Measurements from ENCODE around the gene WDFY2. TPM values are rescaled to one million over a fixed set of nuclear protein-coding genes. Genes with fewer than 3 reads are reported as not detected.

WDFY2 gene
- total and polyA plus RNA-seq, 2 of the 13 experiments (the other 11 are each of a cell fraction or from before 2014, with no cell fraction given), result 22.6 to 27.0 TPM

- TF ChIP-seq BCL3 (CRISPR knock-in tag; IDR thresholded peaks at IDR 0.05) (0 out of 2 replicates have a peak, but pooled peaks have one; percentile 43), DMAP1 (CRISPR knock-in tag; IDR thresholded peaks at IDR 0.05) (no peak), MTF2 (CRISPR knock-in tag; IDR thresholded peaks at IDR 0.05; ENCODE audit: borderline replicate concordance) (no peak), TOPORS (CRISPR knock-in tag; IDR thresholded peaks at IDR 0.05) (no peak), PRMT3 (CRISPR knock-in tag; IDR thresholded peaks at IDR 0.05; ENCODE audit: borderline replicate concordance, low read depth) (no peak), ZBTB38 (CRISPR knock-in tag; IDR thresholded peaks at IDR 0.05) (peak; percentile 86), SNAI1 (CRISPR knock-in tag; IDR thresholded peaks at IDR 0.05; ENCODE audit: borderline replicate concordance) (no peak), ZNF24 (IDR thresholded peaks at IDR 0.05) (no peak), THAP11 (CRISPR knock-in tag; IDR thresholded peaks at IDR 0.05) (no peak), ZNF605 (CRISPR knock-in tag; IDR thresholded peaks at IDR 0.05) (peak; percentile 89), SIX1 (CRISPR knock-in tag; IDR thresholded peaks at IDR 0.05; ENCODE audit: borderline replicate concordance) (no peak), MEF2D (CRISPR knock-in tag; IDR thresholded peaks at IDR 0.05) (no peak; the same call in 1 of the 2 replicates), ZNF235 (CRISPR knock-in tag; IDR thresholded peaks at IDR 0.05; ENCODE audit: borderline replicate concordance) (no peak), ZNF850 (CRISPR knock-in tag; conservative IDR thresholded peaks at IDR 0.05) (no peak), E2F5 (CRISPR knock-in tag; conservative IDR thresholded peaks at IDR 0.05) (no peak), CENPT (CRISPR knock-in tag; IDR thresholded peaks at IDR 0.05; ENCODE audit: low read depth) (no peak), ZNF12 (CRISPR knock-in tag; IDR thresholded peaks at IDR 0.05) (0 out of 2 replicates have a peak, but pooled peaks have one; percentile 65), CBX2 (IDR thresholded peaks at IDR 0.05; ENCODE audit: low read depth, low read length) (no peak), CBX2 (CRISPR knock-in tag; IDR thresholded peaks at IDR 0.05; ENCODE audit: low read depth) (no peak), KLF12 (CRISPR knock-in tag; IDR thresholded peaks at IDR 0.05; ENCODE audit: borderline replicate concordance) (no peak), ZSCAN21 (CRISPR knock-in tag; IDR thresholded peaks at IDR 0.05; ENCODE audit: borderline replicate concordance) (0 out of 2 replicates have a peak, but pooled peaks have one; percentile 12), POLR2G (IDR thresholded peaks at IDR 0.05; ENCODE audit: low read depth, low read length) (peak; percentile 53), ZNF382 (CRISPR knock-in tag; IDR thresholded peaks at IDR 0.05; ENCODE audit: borderline replicate concordance) (no peak), TBX3 (IDR thresholded peaks at IDR 0.05; ENCODE audit: borderline replicate concordance) (no peak), PPARG (CRISPR knock-in tag; conservative IDR thresholded peaks at IDR 0.05) (peak; percentile 99), ZNF335 (CRISPR knock-in tag; IDR thresholded peaks at IDR 0.05) (peak; percentile 52), ZMAT5 (CRISPR knock-in tag; IDR thresholded peaks at IDR 0.05; ENCODE audit: borderline replicate concordance, low read depth) (no peak), HOXA3 (CRISPR knock-in tag; IDR thresholded peaks at IDR 0.05) (no peak), RXRB (CRISPR knock-in tag; IDR thresholded peaks at IDR 0.05; ENCODE audit: borderline replicate concordance) (peak; percentile 100), FOXK2 (IDR thresholded peaks at IDR 0.05) (no peak), ZMYM2 (CRISPR knock-in tag; IDR thresholded peaks at IDR 0.05) (no peak; the same call in 1 of the 2 replicates), SIX4 (CRISPR knock-in tag; IDR thresholded peaks at IDR 0.05) (no peak), ZNF232 (CRISPR knock-in tag; IDR thresholded peaks at IDR 0.05; ENCODE audit: borderline replicate concordance) (peak; percentile 39; the same call in 1 of the 2 replicates)
Measured at GRCh38 chr13:51583469-51583874, 790 bp upstream of the WDFY2 start (continued).

Data from HepG2 (cell line).